Activated naive CD4-positive, alpha-beta T cell treated with Interleukin-2 at 50 U/mL for 16 hours (primary cell): ENCODE data around the gene CACNA1A.
"Not testable (repeated sequence)": the region's sequence is repeated elsewhere in the genome, so short reads cannot be mapped to it uniquely, and the experiment has no call there.

Experiments used
- DNase-seq: peaks from one replicate; pipeline ENCODE4 v3.0.0-alpha.2; 2020

CACNA1A gene

DNA sequence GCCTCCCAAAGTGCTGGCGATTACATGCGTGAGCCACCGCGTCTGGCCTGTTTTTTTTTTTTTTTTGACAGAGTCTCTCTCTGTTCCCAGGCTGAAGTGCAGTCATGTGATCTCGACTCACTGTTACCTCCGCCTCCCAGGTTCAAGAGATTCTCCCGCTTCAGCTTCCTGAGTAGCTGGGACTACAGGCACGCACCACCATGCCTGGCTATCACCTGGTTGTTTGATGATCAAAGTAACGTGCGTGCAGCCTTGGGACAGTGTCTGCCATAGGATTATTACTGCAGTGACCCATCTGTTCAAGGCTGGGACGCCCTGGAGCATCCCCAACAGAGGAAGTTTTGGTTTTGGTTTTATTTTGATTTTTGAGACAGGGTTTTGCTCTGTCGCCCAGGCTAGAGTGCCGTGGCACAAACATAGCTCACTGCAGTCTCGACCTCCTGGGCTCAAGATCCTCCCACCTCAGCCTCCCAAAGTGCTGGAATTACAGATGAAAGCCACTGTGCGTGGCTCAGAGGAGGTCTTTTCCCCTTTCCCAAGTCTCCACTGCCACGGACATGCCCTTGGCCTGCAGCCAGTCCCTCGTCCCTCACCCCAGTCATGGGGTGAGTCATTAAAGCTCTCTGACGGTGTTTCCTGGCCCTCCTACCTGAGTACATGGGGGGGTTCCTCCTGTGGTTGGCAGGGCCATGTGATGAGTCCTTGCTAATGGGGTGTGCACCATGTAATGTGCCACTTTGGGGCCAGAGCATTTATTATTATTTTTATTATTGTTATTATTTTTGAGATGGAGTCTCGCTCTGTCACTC is 290.5 kb downstream of the CACNA1A start:
- DNase-seq: peak; percentile 37

- no peak for DNase-seq
Observed at GRCh38 chr19:13214036-13214730, 292.1 kb downstream of the CACNA1A start.

- DNase-seq: peak; percentile 75
Observed at GRCh38 chr19:13212759-13213330, 293.4 kb downstream of the CACNA1A start.

DNA sequence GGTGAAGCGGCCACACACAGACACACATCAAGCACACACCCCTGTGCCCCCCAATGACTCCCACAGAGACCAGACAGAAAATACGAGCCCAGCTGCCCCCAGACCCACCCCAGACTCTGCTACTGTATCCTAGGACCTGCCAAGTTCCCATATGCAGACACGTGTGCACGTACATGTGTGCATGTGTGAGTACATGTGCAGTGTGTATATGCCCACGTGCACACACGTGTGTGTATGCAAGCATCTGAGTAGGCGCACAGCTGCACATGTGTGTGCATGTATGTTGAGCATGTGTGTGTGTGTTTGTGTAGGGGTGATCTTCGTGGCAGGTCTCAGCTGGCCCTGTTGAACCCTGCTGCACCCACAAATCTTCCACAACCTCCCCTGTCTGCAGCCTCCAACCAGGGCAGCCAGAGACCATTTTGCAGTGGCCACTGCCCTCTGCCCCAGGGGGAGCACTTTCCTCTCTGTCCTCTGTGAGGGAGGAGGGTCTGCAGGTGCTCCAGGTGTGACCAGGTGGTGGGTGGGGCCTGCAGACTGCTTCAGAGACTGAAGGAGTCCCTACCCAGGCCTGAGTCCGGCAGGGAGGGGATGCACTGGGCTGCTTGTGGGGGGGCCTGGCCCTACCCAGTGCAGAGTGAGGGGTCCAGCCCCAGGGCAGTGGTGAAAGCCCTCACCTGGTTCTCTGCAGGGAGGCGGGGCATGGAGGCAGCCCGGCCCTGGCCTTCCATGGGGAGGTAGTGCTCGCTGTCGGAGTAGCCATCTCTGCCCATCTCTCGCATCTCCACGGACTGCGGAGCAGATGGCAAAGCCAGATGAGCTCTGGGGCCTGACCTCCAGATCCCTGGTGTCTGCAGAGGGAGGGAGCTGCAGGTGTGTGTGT is 294.6 kb downstream of the CACNA1A start:
- DNase-seq: no peak

- no peak for DNase-seq
Observed at GRCh38 chr19:13210941-13211340, 295.3 kb downstream of the CACNA1A start.

- DNase-seq: no peak
Observed at GRCh38 chr19:13210339-13210775, 295.9 kb downstream of the CACNA1A start.

GRCh38 chr19:13209484-13210338 is 296.6 kb downstream of the CACNA1A start:
- no peak for DNase-seq

DNA sequence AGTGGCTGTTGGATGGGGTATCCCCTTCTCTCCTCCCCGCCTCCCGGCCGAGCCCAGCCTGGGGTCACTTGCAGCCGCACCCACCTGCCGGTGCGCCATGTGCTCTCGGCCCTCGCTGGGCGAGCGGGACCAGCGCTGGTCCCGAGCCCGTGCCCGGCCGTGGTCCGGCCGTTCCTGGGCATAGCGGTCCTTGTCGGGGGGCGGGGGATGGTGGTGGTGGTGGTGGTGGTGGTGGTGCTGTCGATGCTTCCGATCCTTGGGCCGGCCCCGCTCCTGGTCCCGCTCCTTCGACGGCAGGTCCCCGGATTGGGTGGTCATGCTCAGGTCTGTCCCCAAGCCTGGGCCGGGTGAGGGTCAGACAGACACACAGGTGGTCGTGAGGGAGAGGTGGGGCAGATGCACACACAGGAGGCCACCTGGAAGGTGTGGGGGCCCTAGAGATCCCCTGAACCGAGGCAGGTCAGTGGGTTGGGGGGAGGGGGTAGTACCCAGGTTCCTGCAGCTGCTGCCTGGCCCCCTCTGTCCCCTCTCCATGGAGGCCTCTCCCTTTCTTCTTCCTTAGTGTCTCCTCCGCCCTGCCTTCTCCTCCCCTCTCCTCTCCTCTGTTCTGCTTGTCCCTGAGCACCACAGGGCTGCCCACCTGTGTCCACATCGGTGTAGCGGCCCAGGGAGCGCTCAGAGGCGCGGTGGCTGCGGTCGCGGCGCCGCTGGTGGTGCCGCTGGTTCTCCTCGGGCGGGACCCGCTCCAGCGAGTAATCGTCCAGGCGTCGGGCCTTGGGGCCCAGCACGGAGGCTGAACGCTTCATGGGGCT is 297.4 kb downstream of the CACNA1A start:
- DNase-seq: no peak

DNA sequence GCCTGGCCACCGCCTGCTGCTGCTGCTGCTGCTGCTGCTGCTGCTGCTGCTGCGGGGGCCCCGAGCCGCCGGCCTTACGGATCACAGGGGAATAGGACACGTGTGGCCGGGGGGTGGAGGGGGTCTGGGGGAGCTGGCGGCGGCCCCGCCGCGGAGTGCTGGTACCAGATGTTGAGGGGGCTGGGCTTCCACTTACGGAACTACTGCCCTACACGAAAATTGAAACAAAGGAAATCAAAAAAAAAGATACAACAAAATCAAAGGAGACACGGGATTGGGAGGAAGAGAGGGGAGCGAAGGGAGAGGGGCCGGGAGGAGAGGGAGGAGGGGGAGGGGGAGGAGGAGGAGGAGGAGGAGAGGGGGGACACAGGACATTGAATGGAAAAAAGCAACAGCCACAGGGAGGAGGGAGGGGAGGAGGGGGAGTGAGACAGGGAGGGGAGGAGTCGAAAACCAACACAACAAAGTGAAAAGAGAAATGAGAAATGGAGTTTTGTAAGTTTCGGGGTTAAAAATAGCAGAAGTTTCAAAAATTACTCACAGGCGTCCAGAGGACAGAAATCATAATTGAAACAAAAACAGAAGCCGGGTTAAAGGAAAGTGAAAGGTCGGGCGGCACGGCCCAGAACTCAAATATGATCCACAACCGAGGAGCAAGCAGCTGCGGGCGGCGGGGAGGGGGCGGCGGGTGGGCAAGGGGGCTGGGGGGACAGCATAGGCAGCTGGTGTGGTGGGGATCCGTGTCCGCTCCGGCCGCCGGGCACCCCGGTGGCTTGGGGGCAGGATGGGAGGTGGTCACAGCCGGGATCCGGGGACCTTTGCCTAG is 298.2 kb downstream of the CACNA1A start:
- DNase-seq: peak; percentile 69

- no peak for DNase-seq
Observed at GRCh38 chr19:13207237-13207845, 298.9 kb downstream of the CACNA1A start.

DNA sequence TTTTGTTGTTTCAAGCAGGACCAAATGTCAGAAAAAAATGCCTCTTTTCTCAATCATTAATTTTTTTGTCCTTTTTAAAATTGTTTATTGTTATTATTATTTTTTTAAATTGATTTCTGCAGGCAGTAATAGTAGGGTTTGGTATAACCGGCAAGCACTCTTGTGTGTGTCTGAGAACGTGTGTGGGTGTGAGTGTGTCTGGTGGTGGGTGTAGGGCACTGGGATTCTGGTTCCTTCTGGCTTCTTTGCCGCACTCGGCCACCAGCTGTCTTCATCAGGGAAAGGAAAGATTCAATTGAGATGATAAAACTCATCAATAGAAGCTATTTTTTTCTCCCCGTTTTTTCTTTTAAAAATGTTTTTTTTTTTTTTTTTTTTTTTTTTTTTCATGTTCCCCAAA is 299.7 kb downstream of the CACNA1A start:
- DNase-seq: no peak

GRCh38 chr19:13202112-13202511 is 304.2 kb downstream of the CACNA1A start:
- not testable (repeated sequence) for DNase-seq

GRCh38 chr19:13198634-13199033 is 307.6 kb downstream of the CACNA1A start:
- no peak for DNase-seq

- DNase-seq: peak; percentile 65
Observed at GRCh38 chr19:13195678-13196077, 310.6 kb downstream of the CACNA1A start.

GRCh38 chr19:13190781-13191540 is 315.3 kb downstream of the CACNA1A start:
- DNase-seq: peak; percentile 33

GRCh38 chr19:13189600-13189999 is 316.7 kb downstream of the CACNA1A start:
- no peak for DNase-seq

DNA sequence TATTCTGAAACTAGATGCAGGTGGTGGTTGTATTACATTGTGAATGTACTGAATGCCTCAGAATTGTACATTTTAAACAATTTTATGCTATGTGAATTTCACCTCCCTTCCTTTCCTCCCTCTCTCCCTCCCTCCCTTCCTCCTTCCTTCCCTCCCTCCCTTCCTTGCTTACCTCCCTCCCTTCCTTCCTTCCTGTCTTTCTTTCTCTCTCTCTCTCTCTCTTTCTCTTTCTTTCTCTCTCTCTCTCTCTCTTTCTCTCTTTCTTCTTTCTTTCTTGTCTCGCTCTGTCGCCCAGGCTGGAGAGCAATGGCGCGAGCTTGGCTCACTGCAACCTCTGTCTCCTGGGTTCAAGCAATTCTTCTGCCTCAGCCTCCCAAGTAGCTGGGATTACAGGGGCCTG is 318.9 kb downstream of the CACNA1A start:
- no peak for DNase-seq

DNA sequence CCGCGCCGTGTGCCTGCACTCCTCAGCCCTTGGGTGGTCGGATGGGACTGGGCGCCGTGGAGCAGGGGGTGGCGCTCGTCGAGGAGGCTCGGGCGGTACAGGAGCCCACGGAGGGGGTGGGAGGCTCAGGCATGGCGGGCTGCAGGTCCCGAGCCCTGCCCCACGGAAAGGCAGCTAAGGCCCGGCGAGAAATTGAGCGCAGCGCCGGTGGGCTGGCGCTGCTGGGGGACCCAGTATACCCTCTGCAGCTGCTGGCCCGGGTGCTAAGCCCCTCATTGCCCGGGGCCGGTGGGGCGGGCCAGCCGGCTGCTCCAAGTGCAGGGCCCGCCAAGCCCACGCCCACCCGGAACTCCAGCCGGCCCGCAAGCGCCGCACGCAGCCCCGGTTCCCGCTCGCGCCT is 319.6 kb downstream of the CACNA1A start:
- not testable (repeated sequence) for DNase-seq
